GM06990 (cell line): Measurements from ENCODE around the gene GRAMD1A.

Experiments
- DNase-seq: peaks from one replicate; pipeline ENCODE4 v3.0.0-alpha.2; 2011; ENCODE audit not compliant: insufficient read length; ENCODE audit errors: extremely low read depth
- H3K27me3 ChIP-seq: replicated peaks from 2 replicates; pipeline ENCODE4 v1.6.0; 2011; ENCODE audit warnings: low read length; ENCODE audit not compliant: control insufficient read depth, insufficient read depth
- H3K36me3 ChIP-seq: 2 replicates; pipeline ENCODE4 v1.5.1; 2011; ENCODE audit warnings: low read length; ENCODE audit not compliant: control insufficient read depth, insufficient read depth
- H3K4me3 ChIP-seq: replicated peaks from 2 replicates; pipeline ENCODE4 v1.5.1; 2011; ENCODE audit warnings: low read depth, mild to moderate bottlenecking, control low read depth, low read length
- CTCF ChIP-seq: IDR thresholded peaks from 2 replicates; pipeline ENCODE4 v1.5.1; 2011; ENCODE audit warnings: low read length, control low read depth, mild to moderate bottlenecking, inconsistent platforms; ENCODE audit not compliant: insufficient read depth, poor library complexity, severe bottlenecking

Gene GRAMD1A

GRCh38 chr19:34976611-34977010 is 23.5 kb upstream of the GRAMD1A start:
- no peak for DNase-seq
- Histone ChIP-seq H3K4me3 (no peak overlapping the region), H3K36me3 (no peaks in the 10 kb centered on the region), H3K27me3 (no peaks in the 10 kb centered on the region)
- TF ChIP-seq CTCF: no peak

- DNase-seq: no peak
- no peaks in the 10 kb centered on the region for H3K27me3 ChIP-seq
- H3K36me3 ChIP-seq: no peaks in the 10 kb centered on the region
- no peak overlapping the region for H3K4me3 ChIP-seq
- no peak for TF ChIP-seq CTCF
Observed at GRCh38 chr19:34979819-34980640, 20.1 kb upstream of the GRAMD1A start.

DNA sequence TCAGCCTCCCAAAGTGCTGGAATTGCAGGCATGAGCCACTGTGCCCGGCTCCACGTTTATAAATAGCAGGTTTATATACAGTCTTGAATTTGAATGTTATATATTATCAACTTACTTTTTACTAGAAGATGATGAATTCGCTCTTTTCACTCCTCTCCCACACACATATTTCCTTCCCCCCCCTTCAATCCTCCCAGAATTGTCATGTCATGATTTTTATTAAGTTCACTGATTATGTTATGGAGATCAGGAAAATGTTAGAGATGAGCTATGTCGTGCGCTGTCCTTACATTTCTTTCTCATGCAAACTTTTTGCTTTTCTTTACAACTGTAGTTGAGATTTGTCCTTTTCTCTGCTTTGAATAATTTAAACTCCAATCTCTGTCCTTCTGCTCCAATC is 17.8 kb upstream of the GRAMD1A start:
- H3K27me3 ChIP-seq: no peaks in the 10 kb centered on the region
- H3K4me3 ChIP-seq: no peak overlapping the region
- TF ChIP-seq CTCF: no peak
- DNase-seq: no peak
- H3K36me3 ChIP-seq: no peaks in the 10 kb centered on the region

DNA sequence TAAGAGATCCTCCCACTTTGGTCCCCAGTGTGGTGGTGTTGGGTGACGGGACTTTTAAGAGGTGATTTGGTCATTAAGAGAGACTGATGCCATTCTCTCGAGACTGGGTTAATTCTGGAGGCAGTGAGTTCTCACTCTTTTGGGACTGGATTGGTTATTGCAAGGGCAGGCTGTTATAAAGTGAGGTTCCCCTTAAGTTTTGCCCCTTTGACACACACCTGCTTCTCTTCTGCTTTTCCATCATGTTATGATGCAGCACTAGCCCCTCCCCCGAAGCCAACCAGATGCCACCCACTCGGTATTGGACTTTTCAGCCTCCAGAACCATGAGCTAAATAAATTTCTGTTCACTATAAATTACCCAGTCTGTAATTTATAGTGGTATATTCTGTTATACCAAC is 16.3 kb upstream of the GRAMD1A start:
- no peak for DNase-seq
- Histone ChIP-seq H3K36me3 (no peaks in the 10 kb centered on the region), H3K27me3 (no peaks in the 10 kb centered on the region), H3K4me3 (no peak overlapping the region)
- TF ChIP-seq CTCF: no peak

DNA sequence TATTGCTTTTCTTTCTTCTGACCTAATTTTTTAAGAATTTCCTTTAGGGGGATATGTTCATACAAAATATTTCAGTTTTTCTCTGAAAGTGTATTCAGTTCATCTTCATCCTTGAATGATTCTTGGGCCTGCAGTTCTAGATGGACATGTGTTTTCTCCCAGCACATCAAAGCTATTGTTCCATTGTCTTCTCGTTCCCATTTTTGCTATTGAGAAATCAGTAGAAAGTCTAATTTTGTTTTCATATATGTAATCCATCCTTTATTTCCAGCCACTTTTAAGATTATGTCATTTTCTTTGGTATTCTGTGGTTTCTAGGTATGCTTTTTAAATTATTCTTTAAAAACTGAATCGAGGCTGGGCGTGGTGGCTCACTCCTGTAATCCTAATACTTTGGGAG is 15.8 kb upstream of the GRAMD1A start:
- no peak for DNase-seq

More for the DNA sequence above, 15.8 kb upstream of the GRAMD1A start:
- TF ChIP-seq CTCF: no peak
- H3K27me3 ChIP-seq: no peaks in the 10 kb centered on the region
- no peaks in the 10 kb centered on the region for H3K36me3 ChIP-seq
- H3K4me3 ChIP-seq: no peak overlapping the region
